NCI-H82 (cell line): ENCODE results near the gene CD207.

Source experiments
- DNase-seq: peaks from one replicate; lab custom pipeline; 2025; lab: John Stamatoyannopoulos, UW

Gene CD207

DNA sequence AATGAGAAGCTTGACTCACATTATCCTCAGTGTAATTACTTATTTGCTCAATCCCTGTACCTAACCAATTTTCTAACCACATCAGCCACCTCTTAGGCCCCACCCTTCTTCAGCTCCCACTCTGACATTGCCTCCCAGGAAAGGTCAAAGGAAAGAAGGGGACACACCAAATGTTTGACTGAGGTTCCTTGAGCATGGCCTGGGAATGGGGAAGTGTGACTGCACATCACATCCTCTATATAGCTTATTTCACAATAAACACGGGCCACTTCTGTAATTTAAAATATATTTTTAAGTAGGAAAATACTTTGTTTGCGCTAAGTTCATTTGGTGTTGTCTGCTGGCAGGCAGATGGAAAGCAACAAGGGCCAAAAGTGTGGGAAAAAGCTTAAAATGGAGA lies 42.2 kb downstream of the CD207 start:
- no peak for DNase-seq

DNA sequence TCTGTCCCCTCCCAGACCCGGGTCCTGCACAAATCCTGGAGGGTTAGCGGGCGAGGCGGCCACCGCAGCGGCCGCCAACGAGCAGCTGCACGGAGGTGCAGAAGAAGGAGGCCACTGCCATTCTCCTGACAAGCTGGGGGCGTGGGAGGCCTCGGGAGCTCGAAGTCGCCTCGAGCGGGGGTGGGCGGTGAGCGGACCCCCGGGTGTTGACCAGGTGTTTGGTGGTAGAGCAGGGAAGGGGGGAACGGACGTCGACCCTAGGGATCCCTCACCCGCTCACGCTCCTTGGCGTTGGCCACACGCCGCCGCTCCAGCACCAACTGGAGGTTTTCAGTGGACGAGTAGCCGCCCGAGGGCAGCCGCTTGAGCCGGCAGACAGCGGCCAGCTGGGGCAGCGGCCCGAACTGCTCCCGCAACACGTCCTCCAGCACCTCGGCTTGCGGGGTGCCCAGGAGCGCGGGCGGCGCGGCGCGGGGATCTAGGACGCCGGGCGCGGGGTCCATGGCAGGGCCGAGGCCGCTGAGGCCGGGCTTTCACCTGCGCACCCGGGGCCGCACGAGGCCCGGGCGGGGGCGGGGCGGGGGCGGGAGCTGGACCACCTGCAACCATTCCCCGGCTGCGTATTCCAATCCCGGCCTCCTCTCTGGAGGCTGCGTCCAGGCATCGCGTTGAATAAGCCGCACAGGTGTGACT lies 45.3 kb downstream of the CD207 start, which contains the start of gene FIGLA:
Gene FIGLA, minus strand, starts transcription at position 508 of the 693 bp plus-strand sequence. Its CDS starts 5 bp downstream, at position 503.
- peak; percentile 36 for DNase-seq

DNA sequence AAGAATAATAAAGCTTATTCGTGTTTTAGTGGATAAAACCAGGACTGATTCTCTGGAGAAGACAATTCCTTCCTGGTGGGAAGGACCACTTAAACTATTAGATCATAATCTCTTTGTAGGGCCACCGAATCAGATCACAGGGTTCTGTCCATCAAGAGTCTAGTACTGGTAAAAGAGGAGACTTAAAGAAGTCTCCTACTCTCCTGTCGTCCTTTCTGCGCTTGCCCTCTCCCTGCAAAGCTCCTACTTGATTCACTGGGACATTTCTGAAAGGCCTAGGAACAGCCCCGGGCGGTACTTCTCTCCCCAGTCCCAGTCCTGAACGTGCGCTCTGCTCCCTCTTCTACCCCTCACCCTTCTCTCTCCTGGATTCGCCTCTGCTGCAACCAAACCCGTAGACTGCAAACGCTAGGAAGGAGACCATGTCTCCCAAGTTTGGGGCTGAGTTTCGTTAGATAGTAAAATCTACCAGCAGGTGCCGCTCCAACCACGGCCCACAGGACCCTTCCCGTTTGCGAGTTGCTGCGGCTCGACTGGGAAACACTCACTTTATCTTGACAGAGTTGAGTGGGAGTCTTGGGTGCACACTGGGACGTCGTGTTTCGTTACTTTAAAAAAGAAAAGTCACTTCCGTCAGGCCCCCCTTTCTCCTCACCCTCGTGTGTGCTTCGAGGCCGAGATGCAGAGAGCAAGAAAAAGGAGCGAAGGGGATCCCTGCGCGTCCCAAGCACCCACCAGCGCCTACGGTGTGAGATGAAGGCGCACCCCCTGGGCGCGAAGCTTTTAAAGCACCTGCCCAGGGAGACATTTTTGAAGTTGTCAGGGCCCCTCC lies 46.1 kb downstream of the CD207 start:
- DNase-seq, result peak; percentile 88

DNA sequence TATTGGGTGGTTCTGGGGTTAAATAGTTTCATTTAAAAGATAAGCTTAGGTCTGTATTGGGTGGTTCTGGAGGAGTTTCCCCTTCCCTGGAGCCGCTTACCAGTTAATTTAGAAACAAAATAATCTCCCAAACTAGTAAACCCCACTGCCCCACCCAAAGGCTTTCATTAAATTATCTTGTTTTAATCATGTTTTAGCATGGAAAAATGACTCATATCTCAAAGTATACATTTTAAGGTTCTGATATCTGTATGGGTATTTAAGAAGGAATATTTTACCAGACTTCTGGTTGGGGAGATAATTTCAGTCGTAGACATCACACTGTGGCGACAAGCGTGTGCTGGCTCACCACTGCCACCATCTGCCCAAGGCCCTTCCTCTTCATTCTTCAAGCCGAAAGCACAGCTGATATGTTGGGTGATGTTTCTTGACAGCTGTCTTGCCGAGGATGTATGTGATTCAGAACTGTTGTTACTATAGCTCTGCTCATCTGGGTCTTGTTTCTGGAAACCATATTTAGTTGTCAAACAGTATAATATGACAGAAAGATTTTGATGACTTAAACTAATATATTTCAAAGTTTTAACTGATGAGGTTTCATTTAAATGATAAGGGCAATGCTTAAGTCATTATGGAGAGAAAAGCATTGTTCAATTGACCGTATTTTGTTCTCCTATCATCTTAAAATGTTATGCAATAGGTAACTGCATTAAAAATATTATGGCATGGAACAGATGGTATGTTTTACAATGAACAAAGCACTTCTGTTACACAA lies 50.3 kb downstream of the CD207 start:
- DNase-seq, result peak; percentile 85

DNA sequence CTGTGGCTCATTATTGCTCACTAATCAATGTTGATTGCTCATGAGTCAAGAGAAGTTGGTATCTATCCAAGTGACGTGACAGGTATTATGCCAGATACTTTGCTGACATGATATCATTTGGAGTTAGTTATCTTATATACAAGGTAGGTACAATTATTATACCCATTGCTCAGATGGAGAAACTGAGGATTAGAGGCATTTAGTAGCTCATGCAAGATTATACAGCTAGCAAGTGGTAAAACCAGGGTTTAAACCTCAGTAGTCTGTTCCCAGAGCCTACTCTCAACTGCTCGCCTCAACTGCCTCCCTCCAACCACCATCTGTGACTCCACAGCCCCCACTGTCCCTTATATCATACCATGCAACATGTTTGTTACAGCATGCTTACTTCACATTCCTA lies 51.3 kb downstream of the CD207 start:
- no peak for DNase-seq
